Large intestine (tissue), 3 donors: ENCODE measurements around the gene CFI. TPM values are rescaled to one million over a fixed set of nuclear protein-coding genes. Genes with fewer than 3 reads are reported as not detected.

Source experiments
- DNase-seq, 2 donors: peaks; one replicate each; pipeline versions ENCODE4 v3.0.0 to v3.0.0-alpha.2; 2013
- H3K27ac ChIP-seq: one replicate; pipeline ENCODE4 v1.5.1; 2013; ENCODE audit warnings: low read length
- H3K27me3 ChIP-seq: 2 replicates; pipeline ENCODE4 v1.6.1; 2013; ENCODE audit warnings: low read length; ENCODE audit not compliant: control insufficient read depth, insufficient read depth
- H3K36me3 ChIP-seq: 2 replicates; pipeline ENCODE4 v1.6.1; 2013; ENCODE audit warnings: low read length; ENCODE audit not compliant: control insufficient read depth, insufficient read depth
- H3K4me1 ChIP-seq: one replicate; pipeline ENCODE4 v1.6.1; 2013; ENCODE audit warnings: low read length; ENCODE audit not compliant: control insufficient read depth, insufficient read depth
- H3K4me3 ChIP-seq: one replicate; pipeline ENCODE4 v1.5.1; 2013; ENCODE audit warnings: low read length
- H3K9me3 ChIP-seq: one replicate; pipeline ENCODE4 v1.6.1; 2013; ENCODE audit warnings: mild to moderate bottlenecking, low read depth, low read length, moderate library complexity; ENCODE audit not compliant: control insufficient read depth
- WGBS: methylation state at CpG from one replicate; pipeline ENCODE4 v1.1.5; 2013; ENCODE audit warnings: low lambda C conversion rate; ENCODE audit not compliant: insufficient coverage; 5-methylcytosine and 5-hydroxymethylcytosine counted together
- polyA plus RNA-seq: library from polyadenylated mRNA; unstranded; fragments of 120-200 nt; gene quantifications from one replicate; pipeline ENCODE4 v1.2.1, GENCODE V29; 2013

The CFI gene
- polyA plus RNA-seq, 1 donor: 244 TPM

- DNase-seq: no peak
- Histone ChIP-seq H3K27me3 (no peaks in the 10 kb centered on the region), H3K9me3 (no peaks in the 10 kb centered on the region), H3K36me3 (no peaks in the 10 kb centered on the region), H3K27ac (no peak overlapping the region), H3K4me1 (no peaks in the 10 kb centered on the region), H3K4me3 (no peak overlapping the region)
- WGBS: no CpG with 5 or more reads among the region's 7 CpGs
Observed at GRCh38 chr4:109754093-109754857, 47.5 kb downstream of the CFI start.

- WGBS: no CpG with 5 or more reads among the region's 1 CpG
- no peaks in the 10 kb centered on the region for H3K9me3 ChIP-seq
- no peaks in the 10 kb centered on the region for H3K27me3 ChIP-seq
- no peak overlapping the region for H3K4me3 ChIP-seq
- no peak overlapping the region for H3K27ac ChIP-seq
- no peak for DNase-seq
- no peaks in the 10 kb centered on the region for H3K4me1 ChIP-seq
- peaks cover 3% of the 10 kb centered on the region for H3K36me3 ChIP-seq
Observed at GRCh38 chr4:109752525-109752924, 49.3 kb downstream of the CFI start.

- no peak for DNase-seq
- H3K36me3 ChIP-seq: peaks cover 3% of the 10 kb centered on the region
- H3K27me3 ChIP-seq: no peaks in the 10 kb centered on the region
- H3K4me1 ChIP-seq: no peaks in the 10 kb centered on the region
- no peaks in the 10 kb centered on the region for H3K9me3 ChIP-seq
- H3K4me3 ChIP-seq: no peak overlapping the region
- H3K27ac ChIP-seq: no peak overlapping the region
- WGBS: 100% methylated on average over 2 of the region's 4 CpGs
Observed at GRCh38 chr4:109751852-109752251, 49.9 kb downstream of the CFI start.

- 100% methylated on average over 1 of the region's 4 CpGs for WGBS
- Histone ChIP-seq H3K4me1 (no peaks in the 10 kb centered on the region), H3K9me3 (no peaks in the 10 kb centered on the region), H3K27me3 (no peaks in the 10 kb centered on the region), H3K36me3 (peaks cover 5% of the 10 kb centered on the region), H3K27ac (no peak overlapping the region), H3K4me3 (no peak overlapping the region)
- DNase-seq: no peak
Observed at GRCh38 chr4:109750652-109751244, 51.1 kb downstream of the CFI start.

DNA sequence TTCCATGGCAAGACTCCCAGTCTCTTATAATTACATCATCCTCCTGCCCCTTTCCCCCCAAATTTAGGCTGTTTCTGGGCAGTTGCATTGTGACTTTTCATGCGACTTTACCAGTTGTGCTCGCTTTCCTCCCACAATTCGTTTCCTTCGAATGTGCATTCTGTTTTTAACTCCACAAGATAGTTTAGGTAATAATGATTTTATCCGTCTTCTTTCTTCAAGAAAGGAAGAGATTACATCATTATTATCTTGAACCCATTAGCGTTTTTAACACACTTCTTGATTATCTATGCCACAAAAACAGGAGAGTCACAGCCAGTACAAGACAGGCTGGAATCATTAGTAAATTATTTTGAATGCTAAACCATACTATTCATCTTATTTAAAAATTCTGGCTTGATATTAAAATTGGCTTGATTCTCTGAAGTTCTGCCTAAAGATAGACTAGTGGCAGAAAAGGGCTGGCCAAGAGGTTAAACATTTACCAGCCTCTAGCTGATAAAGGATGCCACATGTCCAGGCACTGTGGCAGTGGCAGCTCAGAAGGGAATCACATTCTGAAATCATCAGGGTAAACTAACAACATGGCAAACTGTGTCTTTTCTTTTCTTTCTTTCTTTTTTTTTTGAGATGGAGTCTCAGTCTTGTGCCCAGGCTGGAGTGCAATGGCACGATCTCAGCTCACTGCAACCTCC lies 52.3 kb downstream of the CFI start:
- no peak for DNase-seq
- Histone ChIP-seq H3K9me3 (no peaks in the 10 kb centered on the region), H3K4me3 (no peak overlapping the region), H3K27ac (no peak overlapping the region), H3K4me1 (no peaks in the 10 kb centered on the region), H3K36me3 (peaks cover 5% of the 10 kb centered on the region), H3K27me3 (no peaks in the 10 kb centered on the region)
- WGBS: 91% methylated on average over 4 of the region's 7 CpGs

- Histone ChIP-seq H3K27ac (no peak overlapping the region), H3K4me1 (no peaks in the 10 kb centered on the region), H3K27me3 (no peaks in the 10 kb centered on the region), H3K4me3 (no peak overlapping the region), H3K36me3 (peaks cover 8% of the 10 kb centered on the region), H3K9me3 (no peaks in the 10 kb centered on the region)
- WGBS: 100% methylated on average over 1 of the region's 1 CpG
- no peak for DNase-seq
Observed at GRCh38 chr4:109748114-109748513, 53.7 kb downstream of the CFI start.

- WGBS: no CpG with 5 or more reads among the region's 2 CpGs
- no peak overlapping the region for H3K4me3 ChIP-seq
- no peak overlapping the region for H3K27ac ChIP-seq
- no peaks in the 10 kb centered on the region for H3K9me3 ChIP-seq
- peaks cover 8% of the 10 kb centered on the region for H3K36me3 ChIP-seq
- H3K4me1 ChIP-seq: no peaks in the 10 kb centered on the region
- DNase-seq: no peak
- H3K27me3 ChIP-seq: no peaks in the 10 kb centered on the region
Observed at GRCh38 chr4:109746728-109747127, 55.1 kb downstream of the CFI start.

GRCh38 chr4:109745830-109746229 lies 56.0 kb downstream of the CFI start:
- peaks cover 8% of the 10 kb centered on the region for H3K36me3 ChIP-seq
- H3K4me3 ChIP-seq: no peak overlapping the region
- no peak overlapping the region for H3K27ac ChIP-seq
- no peaks in the 10 kb centered on the region for H3K4me1 ChIP-seq
- H3K27me3 ChIP-seq: no peaks in the 10 kb centered on the region
- DNase-seq: no peak
- H3K9me3 ChIP-seq: no peaks in the 10 kb centered on the region

GRCh38 chr4:109739547-109739946 lies 62.3 kb downstream of the CFI start:
- Histone ChIP-seq H3K4me3 (no peak overlapping the region), H3K9me3 (no peaks in the 10 kb centered on the region), H3K27ac (no peak overlapping the region), H3K4me1 (peaks cover 24% of the 10 kb centered on the region), H3K36me3 (peaks cover 3% of the 10 kb centered on the region), H3K27me3 (no peaks in the 10 kb centered on the region)
- no peak for DNase-seq
- no CpG with 5 or more reads among the region's 3 CpGs for WGBS

- no peak for DNase-seq
- H3K4me3 ChIP-seq: no peak overlapping the region
- no peaks in the 10 kb centered on the region for H3K9me3 ChIP-seq
- no peaks in the 10 kb centered on the region for H3K36me3 ChIP-seq
- no peaks in the 10 kb centered on the region for H3K27me3 ChIP-seq
- WGBS: no CpG with 5 or more reads among the region's 10 CpGs
- H3K27ac ChIP-seq: no peak overlapping the region
- H3K4me1 ChIP-seq: peaks cover 24% of the 10 kb centered on the region
Observed at GRCh38 chr4:109738104-109738872, 63.5 kb downstream of the CFI start.
